ENCODE data around the gene SEL1L2. TPM values are rescaled to one million over a fixed set of nuclear protein-coding genes. Genes with fewer than 3 reads are reported as not detected.

The SEL1L2 gene
- total RNA-seq, 3 donors from 2014 or later: 7.4 TPM; not detected in 2

DNA sequence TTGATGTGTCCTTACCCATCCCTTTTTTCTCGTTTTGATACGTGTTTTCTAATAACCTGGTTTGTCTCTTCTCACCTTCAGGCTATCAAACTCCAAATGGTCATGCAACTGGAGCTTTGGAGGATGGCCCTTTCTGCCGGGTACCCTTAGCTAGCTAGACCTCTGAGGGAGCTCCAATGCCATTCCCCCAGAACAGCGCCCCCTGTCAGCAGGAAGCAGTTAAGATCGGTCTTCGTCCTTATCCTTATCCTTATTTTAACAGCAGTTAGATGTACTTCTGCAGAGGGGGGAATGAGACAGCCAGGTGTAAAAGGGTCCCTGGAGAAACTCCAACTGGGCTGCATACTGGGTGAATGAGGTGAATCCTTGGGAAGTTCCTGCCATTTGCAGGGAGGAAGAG lies 37.2 kb downstream of the SEL1L2 start:
- H3K4me3 ChIP-seq: no peak overlapping the region
- no peaks in the 10 kb centered on the region for H3K4me1 ChIP-seq
- DNase-seq (ENCODE audit: low spot score in 2 of 2): no peak
- H3K36me3 ChIP-seq: no peaks in the 10 kb centered on the region
- H3K27me3 ChIP-seq: no peaks in the 10 kb centered on the region
- TF ChIP-seq, protein P1, sequence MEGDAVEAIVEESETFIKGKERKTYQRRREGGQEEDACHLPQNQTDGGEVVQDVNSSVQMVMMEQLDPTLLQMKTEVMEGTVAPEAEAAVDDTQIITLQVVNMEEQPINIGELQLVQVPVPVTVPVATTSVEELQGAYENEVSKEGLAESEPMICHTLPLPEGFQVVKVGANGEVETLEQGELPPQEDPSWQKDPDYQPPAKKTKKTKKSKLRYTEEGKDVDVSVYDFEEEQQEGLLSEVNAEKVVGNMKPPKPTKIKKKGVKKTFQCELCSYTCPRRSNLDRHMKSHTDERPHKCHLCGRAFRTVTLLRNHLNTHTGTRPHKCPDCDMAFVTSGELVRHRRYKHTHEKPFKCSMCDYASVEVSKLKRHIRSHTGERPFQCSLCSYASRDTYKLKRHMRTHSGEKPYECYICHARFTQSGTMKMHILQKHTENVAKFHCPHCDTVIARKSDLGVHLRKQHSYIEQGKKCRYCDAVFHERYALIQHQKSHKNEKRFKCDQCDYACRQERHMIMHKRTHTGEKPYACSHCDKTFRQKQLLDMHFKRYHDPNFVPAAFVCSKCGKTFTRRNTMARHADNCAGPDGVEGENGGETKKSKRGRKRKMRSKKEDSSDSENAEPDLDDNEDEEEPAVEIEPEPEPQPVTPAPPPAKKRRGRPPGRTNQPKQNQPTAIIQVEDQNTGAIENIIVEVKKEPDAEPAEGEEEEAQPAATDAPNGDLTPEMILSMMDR (IDR thresholded peaks at IDR 0.05): no peak
- TF ChIP-seq POLR2A (IDR thresholded peaks at IDR 0.05) (no peak), POLR2AphosphoS5 (IDR thresholded peaks at IDR 0.05) (no peak)
- no peaks in the 10 kb centered on the region for H3K9me3 ChIP-seq
- no peak overlapping the region for H3K27ac ChIP-seq
- intact Hi-C loops (cut with DNase I; ENCODE audit: low total_unique reads): no loop called here

DNA sequence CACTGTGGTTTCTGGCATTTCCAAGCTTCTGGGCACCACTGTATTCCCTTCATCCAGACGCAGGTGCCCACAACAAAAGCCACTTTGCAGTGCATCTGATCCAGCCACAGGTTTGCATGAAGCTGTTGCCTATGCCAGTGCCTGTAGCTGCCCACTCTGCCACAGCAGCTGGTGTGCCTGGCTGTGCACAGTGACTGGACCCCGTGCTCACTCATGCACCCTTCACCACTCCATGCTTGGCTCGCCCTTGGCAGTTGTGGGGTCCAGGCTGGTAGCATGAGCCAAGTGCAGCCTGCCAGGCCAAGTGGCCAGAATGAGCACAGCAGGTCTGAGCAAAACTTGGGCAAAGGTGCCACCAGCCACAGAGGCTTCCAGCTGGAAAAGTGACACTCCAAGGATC lies 42.7 kb downstream of the SEL1L2 start:
- intact Hi-C loops (cut with DNase I; ENCODE audit: low total_unique reads): no loop called here
- Histone ChIP-seq H3K9me3 (no peaks in the 10 kb centered on the region), H3K4me1 (no peaks in the 10 kb centered on the region), H3K4me3 (no peak overlapping the region), H3K27me3 (no peaks in the 10 kb centered on the region), H3K36me3 (no peaks in the 10 kb centered on the region), H3K27ac (no peak overlapping the region)
- TF ChIP-seq POLR2A (IDR thresholded peaks at IDR 0.05): no peak
- no peak for TF ChIP-seq POLR2AphosphoS5 (IDR thresholded peaks at IDR 0.05)
- TF ChIP-seq, protein P1 (IDR thresholded peaks at IDR 0.05): no peak
- no peak for DNase-seq (ENCODE audit: low spot score in 2 of 2)

DNA sequence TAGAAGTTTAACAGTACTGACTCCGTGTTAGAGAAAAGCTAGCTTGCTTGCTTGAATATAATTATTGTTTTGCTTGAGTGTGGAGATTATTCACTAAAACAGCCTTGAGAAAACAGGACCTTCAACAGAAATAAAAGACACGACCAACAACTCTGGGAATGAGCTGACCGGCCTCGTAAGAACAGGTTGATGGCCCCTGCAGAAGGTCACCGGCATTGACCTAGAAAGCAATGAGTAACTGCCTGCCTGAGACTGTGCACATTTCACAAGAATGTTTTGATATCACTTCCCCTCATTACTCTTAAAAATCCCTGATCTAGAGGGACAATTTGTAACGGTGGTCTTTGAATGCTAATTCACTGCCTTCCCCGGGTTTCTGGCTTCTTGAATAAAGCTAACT lies 49.4 kb downstream of the SEL1L2 start:
- no peak overlapping the region for H3K27ac ChIP-seq
- no peak for DNase-seq (ENCODE audit: low spot score in 2 of 2)
- H3K36me3 ChIP-seq: no peaks in the 10 kb centered on the region
- no peaks in the 10 kb centered on the region for H3K9me3 ChIP-seq
- H3K4me3 ChIP-seq: no peak overlapping the region
- H3K4me1 ChIP-seq: no peaks in the 10 kb centered on the region
- intact Hi-C loops (cut with DNase I; ENCODE audit: low total_unique reads): no loop called here
- H3K27me3 ChIP-seq: no peaks in the 10 kb centered on the region
- TF ChIP-seq POLR2AphosphoS5 (IDR thresholded peaks at IDR 0.05): no peak
- TF ChIP-seq, protein P1 (IDR thresholded peaks at IDR 0.05): no peak

DNA sequence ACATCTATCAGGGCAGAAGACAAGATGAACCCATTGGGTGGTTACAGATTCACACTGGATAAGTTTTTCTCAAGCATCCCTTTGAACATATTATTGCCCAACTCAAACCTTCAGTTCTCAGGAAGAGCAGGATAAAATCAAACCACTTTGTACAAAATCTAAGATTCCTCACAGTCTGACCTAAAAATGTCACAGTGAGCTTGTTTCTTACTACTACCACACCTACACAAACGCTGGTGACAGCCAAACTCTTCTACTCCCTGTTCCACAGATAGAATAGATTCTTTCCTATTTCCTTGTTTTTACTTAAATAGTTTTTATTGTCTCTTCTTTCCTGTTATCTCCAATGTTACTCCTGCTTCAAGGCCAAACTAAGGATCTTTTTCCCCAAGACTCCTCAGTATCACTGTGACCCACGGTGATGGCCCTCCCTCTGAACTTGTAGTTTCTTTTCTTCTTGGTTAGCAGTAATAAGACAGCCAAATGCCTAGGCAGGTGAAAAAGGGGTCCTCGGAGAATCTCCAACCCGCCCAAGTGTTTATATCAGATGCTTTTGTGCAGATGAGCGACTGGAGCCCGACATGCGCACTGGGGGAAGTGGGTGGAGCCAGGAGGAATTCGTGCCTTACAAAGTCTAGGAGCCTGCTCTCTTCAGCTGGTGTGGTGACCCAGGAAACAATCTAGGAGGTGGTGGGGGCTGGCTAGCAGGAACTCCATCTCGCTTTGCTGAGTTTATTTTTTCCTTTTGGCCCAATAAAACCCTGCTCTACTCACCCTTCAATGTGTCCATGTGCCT lies 53.4 kb downstream of the SEL1L2 start:
- Histone ChIP-seq H3K36me3 (no peaks in the 10 kb centered on the region), H3K4me3 (no peak overlapping the region), H3K27me3 (no peaks in the 10 kb centered on the region), H3K4me1 (no peaks in the 10 kb centered on the region), H3K9me3 (no peaks in the 10 kb centered on the region), H3K27ac (no peak overlapping the region)
- DNase-seq (ENCODE audit: low spot score in 2 of 2): no peak
- intact Hi-C loops (cut with DNase I; ENCODE audit: low total_unique reads): no loop called here
- TF ChIP-seq POLR2A (IDR thresholded peaks at IDR 0.05) (no peak), POLR2AphosphoS5 (IDR thresholded peaks at IDR 0.05) (no peak)
- TF ChIP-seq, protein P1 (IDR thresholded peaks at IDR 0.05): no peak

DNA sequence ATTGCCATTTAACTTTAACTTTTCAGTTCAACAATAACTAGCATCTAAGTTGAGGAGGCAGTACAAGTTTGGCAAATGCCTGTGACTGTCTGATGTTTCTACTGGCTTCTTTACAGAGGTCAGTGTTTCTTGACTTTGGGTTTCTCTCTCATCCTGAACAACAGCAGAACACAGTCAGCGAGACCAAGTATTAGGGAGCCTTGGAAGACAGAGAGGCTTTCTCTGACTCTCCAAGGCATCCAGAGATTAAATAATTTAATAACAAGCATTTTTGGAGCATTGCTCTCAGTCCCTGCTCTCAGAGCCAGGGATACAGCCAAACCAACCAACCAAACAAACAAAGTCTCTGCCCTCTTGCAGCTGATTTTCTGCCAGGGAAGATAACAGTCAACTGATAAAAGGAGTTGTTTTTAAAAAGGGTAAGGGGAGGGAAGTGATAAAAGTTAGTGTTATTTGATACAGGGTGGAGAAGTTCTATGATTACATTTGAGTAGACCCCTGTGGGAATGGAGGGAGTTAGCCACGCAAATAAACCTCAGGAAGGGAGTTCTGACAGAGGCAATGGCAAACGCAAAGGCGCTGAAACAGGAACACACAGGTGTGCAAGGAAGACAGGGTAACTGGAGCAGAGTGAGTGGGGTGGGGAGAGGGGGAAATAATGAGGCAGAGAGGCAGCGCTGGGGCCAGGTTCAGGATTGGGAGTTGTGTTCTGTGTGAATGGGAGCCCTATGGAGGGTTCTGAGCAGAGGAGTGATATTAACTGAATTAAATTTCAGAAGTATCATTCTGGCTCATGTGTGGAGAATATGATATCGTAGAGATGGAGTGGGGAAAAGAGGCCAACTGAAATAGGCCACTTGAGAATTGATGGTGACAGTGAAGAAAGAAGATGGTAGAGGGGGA lies 55.2 kb downstream of the SEL1L2 start:
- intact Hi-C loops (cut with DNase I; ENCODE audit: low total_unique reads): no loop called here
- no peak for DNase-seq (ENCODE audit: low spot score in 2 of 2)
- no peak overlapping the region for H3K27ac ChIP-seq
- no peaks in the 10 kb centered on the region for H3K36me3 ChIP-seq
- H3K27me3 ChIP-seq: no peaks in the 10 kb centered on the region
- TF ChIP-seq POLR2A (IDR thresholded peaks at IDR 0.05) (no peak), POLR2AphosphoS5 (IDR thresholded peaks at IDR 0.05) (no peak)
- TF ChIP-seq, protein P1 (IDR thresholded peaks at IDR 0.05): no peak
- no peak overlapping the region for H3K4me3 ChIP-seq
- H3K4me1 ChIP-seq: no peaks in the 10 kb centered on the region
- H3K9me3 ChIP-seq: no peaks in the 10 kb centered on the region
